SK-N-SH (cell line): ENCODE results near the gene CTF1.

Source experiments
- CTCF ChIP-seq: fragments of 200-600 bp; sonication (generic); IDR thresholded peaks from 2 replicates; pipeline ENCODE4 v1.6.1; 2017; ENCODE audit warnings: antibody characterized with exemption, mild to moderate bottlenecking, moderate library complexity
- GABPA ChIP-seq: IDR thresholded peaks from 2 replicates; pipeline ENCODE4 v1.4.0; 2012; ENCODE audit warnings: low read depth, mild to moderate bottlenecking
- MXI1 ChIP-seq: IDR thresholded peaks from 2 replicates; pipeline ENCODE4 v1.6.1; 2012; ENCODE audit warnings: mild to moderate bottlenecking, low read depth, low read length, improper control_type of control experiment
- SMC3 ChIP-seq: IDR thresholded peaks from 2 replicates; pipeline ENCODE4 v1.6.1; 2012; ENCODE audit warnings: low read depth, low read length, improper control_type of control experiment
- YY1 ChIP-seq: IDR thresholded peaks from 2 replicates; pipeline ENCODE4 v1.4.0; 2012; ENCODE audit warnings: low read depth, mild to moderate bottlenecking

GRCh38 chr16:30924913-30925631, 28.7 kb downstream of the CTF1 start:
- no peak for TF ChIP-seq CTCF
- TF ChIP-seq MXI1: no peak
- no peak for TF ChIP-seq GABPA
- no peak for TF ChIP-seq YY1
- TF ChIP-seq SMC3: no peak
